HL-60/S4 treated with phorbol 12-myristate 13-acetate at 8.2 ng/mL for 4 days and 3 days (cell line): ENCODE measurements around the gene JAK1.
"Not testable (repeated sequence)": the region's sequence is repeated elsewhere in the genome, so short reads cannot be mapped to it uniquely, and the experiment has no call there.

Source experiments
- in situ Hi-C: fragments of 300-500 bp; cut with MboI; formaldehyde crosslinking; loops from 2 replicates; pipeline ENCODE4 v1.15.0; 2022; ENCODE audit warnings: low sequenced_read_pairs

JAK1 gene

GRCh38 chr1:64950284-64950809 lies 16.0 kb downstream of the JAK1 start:
- in situ Hi-C loops = no loop called here

- in situ Hi-C loops = no loop called here
Observed at GRCh38 chr1:64948905-64949833, 17.2 kb downstream of the JAK1 start.

GRCh38 chr1:64948216-64948615 lies 18.1 kb downstream of the JAK1 start:
- in situ Hi-C loops = no loop called here

GRCh38 chr1:64946916-64947315 lies 19.4 kb downstream of the JAK1 start:
- in situ Hi-C loops = no loop called here

- in situ Hi-C loops = no loop called here
Observed at GRCh38 chr1:64944913-64945312, 21.4 kb downstream of the JAK1 start.

GRCh38 chr1:64942675-64943074 lies 23.7 kb downstream of the JAK1 start:
- in situ Hi-C loops = no loop called here

GRCh38 chr1:64942118-64942517 lies 24.2 kb downstream of the JAK1 start:
- in situ Hi-C loops = no loop called here

- in situ Hi-C loops = no loop called here
Observed at GRCh38 chr1:64941461-64942117, 24.8 kb downstream of the JAK1 start.

- in situ Hi-C loops = no loop called here
Observed at GRCh38 chr1:64940025-64940424, 26.3 kb downstream of the JAK1 start.

GRCh38 chr1:64938991-64939390 lies 27.4 kb downstream of the JAK1 start:
- in situ Hi-C loops = no loop called here

- in situ Hi-C loops = no loop called here
Observed at GRCh38 chr1:64936956-64937355, 29.4 kb downstream of the JAK1 start.

GRCh38 chr1:64935551-64936155 lies 30.7 kb downstream of the JAK1 start:
- in situ Hi-C loops = no loop called here

GRCh38 chr1:64934878-64935275 lies 31.5 kb downstream of the JAK1 start:
- in situ Hi-C loops = no loop called here

GRCh38 chr1:64934115-64934877 lies 32.1 kb downstream of the JAK1 start:
- in situ Hi-C loops = no loop called here

GRCh38 chr1:64933296-64934070 lies 32.9 kb downstream of the JAK1 start:
- in situ Hi-C loops = no loop called here

GRCh38 chr1:64932962-64933295 lies 33.4 kb downstream of the JAK1 start:
- in situ Hi-C loops = no loop called here

- in situ Hi-C loops = not testable (repeated sequence)
Observed at GRCh38 chr1:64930640-64931039, 35.7 kb downstream of the JAK1 start.

- in situ Hi-C loops = no loop called here
Observed at GRCh38 chr1:64929221-64929620, 37.1 kb downstream of the JAK1 start.

- in situ Hi-C loops = no loop called here
Observed at GRCh38 chr1:64928325-64928724, 38.0 kb downstream of the JAK1 start.

- in situ Hi-C loops = no loop called here
Observed at GRCh38 chr1:64925594-64925993, 40.8 kb downstream of the JAK1 start.
